Mesenchymal stem cell (in vitro differentiated cells and primary cell): ENCODE results near the gene CCNK.

ENCODE experiments used
- DNase-seq: peaks from one replicate; pipeline ENCODE4 v3.0.0-alpha.2; 2013
- H2AFZ ChIP-seq: one replicate; pipeline ENCODE4 v1.6.1; 2013; ENCODE audit warnings: low read depth, mild to moderate bottlenecking, control low read depth, inconsistent platforms, low read length, moderate library complexity
- H2AK5ac ChIP-seq: 2 replicates; pipeline ENCODE4 v1.6.1; 2013; ENCODE audit warnings: low read length, moderate library complexity, mild to moderate bottlenecking, inconsistent platforms; ENCODE audit not compliant: severe bottlenecking
- H2BK120ac ChIP-seq: one replicate; pipeline ENCODE4 v1.6.1; 2013; ENCODE audit warnings: low read depth, mild to moderate bottlenecking, inconsistent platforms, low read length, moderate library complexity
- H2BK12ac ChIP-seq, 2 experiments: one replicate each; pipeline ENCODE4 v1.6.1; 2013; ENCODE audit warnings: inconsistent platforms in 2 of 2, low read length in 2 of 2, mild to moderate bottlenecking in 2 of 2, moderate library complexity in 2 of 2, control low read depth in 1 of 2
- H2BK15ac ChIP-seq: one replicate; pipeline ENCODE4 v1.6.1; 2013; ENCODE audit warnings: mild to moderate bottlenecking, low read depth, inconsistent platforms; ENCODE audit not compliant: poor library complexity, severe bottlenecking
- H2BK5ac ChIP-seq: 2 replicates; pipeline ENCODE4 v1.6.1; 2013; ENCODE audit warnings: low read depth, mild to moderate bottlenecking, low read length, control low read depth, inconsistent platforms; ENCODE audit not compliant: poor library complexity, severe bottlenecking
- H3K14ac ChIP-seq, 2 experiments: one replicate each; pipeline ENCODE4 v1.6.1; 2013; ENCODE audit warnings: inconsistent platforms in 2 of 2, low read length in 2 of 2, control low read depth in 1 of 2, mild to moderate bottlenecking in 1 of 2, moderate library complexity in 1 of 2
- H3K18ac ChIP-seq, 2 experiments: one replicate each; pipeline ENCODE4 v1.6.1; 2013; ENCODE audit warnings: inconsistent platforms in 2 of 2, low read length in 2 of 2, control low read depth in 1 of 2, low read depth in 1 of 2, mild to moderate bottlenecking in 1 of 2
- H3K23ac ChIP-seq, 2 experiments: one replicate each; pipeline ENCODE4 v1.6.1; 2013; ENCODE audit warnings: inconsistent platforms in 2 of 2, low read length in 2 of 2, mild to moderate bottlenecking in 2 of 2, moderate library complexity in 2 of 2, control low read depth in 1 of 2
- H3K27ac ChIP-seq: 2 replicates; pipeline ENCODE4 v1.5.1; 2013; ENCODE audit warnings: mild to moderate bottlenecking, moderate library complexity, low read length, control low read depth, inconsistent platforms; ENCODE audit not compliant: poor library complexity, severe bottlenecking
- H3K27me3 ChIP-seq, 2 experiments: 2 replicates each; pipeline versions ENCODE4 v1.6.1 to v1.7.0; 2013; ENCODE audit warnings: low read length in 2 of 2, mild to moderate bottlenecking in 2 of 2, moderate library complexity in 2 of 2, control low read depth in 1 of 2, inconsistent platforms in 1 of 2; ENCODE audit not compliant: control insufficient read depth in 1 of 2, insufficient read depth in 1 of 2
- H3K36me3 ChIP-seq, 2 experiments: 2 replicates each; pipeline versions ENCODE4 v1.6.1 to v1.7.0; 2013; ENCODE audit warnings: low read length in 2 of 2, control low read depth in 1 of 2, inconsistent platforms in 1 of 2, low read depth in 1 of 2, mild to moderate bottlenecking in 1 of 2; ENCODE audit not compliant: insufficient read depth in 2 of 2, control insufficient read depth in 1 of 2
- H3K4ac ChIP-seq, 2 experiments: one replicate each; pipeline ENCODE4 v1.6.1; 2013; ENCODE audit warnings: inconsistent platforms in 2 of 2, low read length in 2 of 2, mild to moderate bottlenecking in 2 of 2, moderate library complexity in 2 of 2, control low read depth in 1 of 2, low read depth in 1 of 2
- H3K4me1 ChIP-seq: 2 replicates; pipeline ENCODE4 v1.6.1; 2013; ENCODE audit warnings: low read depth, low read length, control low read depth; ENCODE audit not compliant: control insufficient read depth, insufficient read depth
- H3K4me2 ChIP-seq: 2 replicates; pipeline ENCODE4 v1.6.1; 2013; ENCODE audit warnings: low read length, mild to moderate bottlenecking, inconsistent platforms; ENCODE audit not compliant: poor library complexity, severe bottlenecking
- H3K4me3 ChIP-seq, 2 experiments: 2 replicates each; pipeline versions ENCODE4 v1.5.1 to v1.7.0; 2013; ENCODE audit warnings: low read length in 2 of 2, mild to moderate bottlenecking in 2 of 2, control low read depth in 1 of 2, low read depth in 1 of 2; ENCODE audit not compliant: insufficient read depth in 1 of 2
- H3K79me1 ChIP-seq: replicated peaks from 2 replicates; pipeline ENCODE4 v1.6.1; 2013; ENCODE audit warnings: mild to moderate bottlenecking, control low read depth, low read length, inconsistent platforms; ENCODE audit not compliant: poor library complexity, severe bottlenecking
- H3K9ac ChIP-seq: 2 replicates; pipeline ENCODE4 v1.7.0; 2013; ENCODE audit warnings: mild to moderate bottlenecking, low read length, moderate library complexity
- H3K9me3 ChIP-seq: 2 replicates; pipeline ENCODE4 v1.7.0; 2013; ENCODE audit warnings: mild to moderate bottlenecking, low read length; ENCODE audit not compliant: control insufficient read depth
- H4K8ac ChIP-seq: one replicate; pipeline ENCODE4 v1.6.1; 2013; ENCODE audit warnings: inconsistent platforms, mild to moderate bottlenecking, low read length, moderate library complexity
- H4K91ac ChIP-seq: one replicate; pipeline ENCODE4 v1.6.1; 2013; ENCODE audit warnings: mild to moderate bottlenecking, low read length, inconsistent platforms
- WGBS: methylation state at CpG from one replicate; pipeline ENCODE4 v1.1.7; 2013; ENCODE audit warnings: mixed read lengths; 5-methylcytosine and 5-hydroxymethylcytosine counted together

The CCNK gene

GRCh38 chr14:99460793-99461192, 20.4 kb upstream of the CCNK start:
- no peak overlapping the region for H3K9ac ChIP-seq
- H3K36me3 ChIP-seq = peaks cover 23 to 86% of the 10 kb centered on the region in 2 experiments
- H2AK5ac ChIP-seq = no peak overlapping the region
- H2BK5ac ChIP-seq = no peak overlapping the region
- H3K4me2 ChIP-seq = no peak overlapping the region
- no peak overlapping the region for H2AFZ ChIP-seq
- H4K8ac ChIP-seq = no peak overlapping the region
- no peaks in the 10 kb centered on the region for H3K27me3 ChIP-seq
- H3K14ac ChIP-seq = no peak overlapping the region
- no peak overlapping the region for H3K27ac ChIP-seq
- no peaks in the 10 kb centered on the region for H3K4me1 ChIP-seq
- no peak overlapping the region for H3K4me3 ChIP-seq
- H3K9me3 ChIP-seq = no peaks in the 10 kb centered on the region
- no peak for DNase-seq
- no peak overlapping the region for H3K4ac ChIP-seq
- no peak overlapping the region for H3K18ac ChIP-seq
- H2BK12ac ChIP-seq = no peak overlapping the region
- no peak overlapping the region for H2BK15ac ChIP-seq
- H4K91ac ChIP-seq = no peak overlapping the region
- WGBS = 95% methylated on average over 3 of the region's 3 CpGs
- H3K23ac ChIP-seq = no peak overlapping the region
- H2BK120ac ChIP-seq = no peak overlapping the region
- H3K79me1 ChIP-seq = peaks cover 36% of the 10 kb centered on the region

DNA sequence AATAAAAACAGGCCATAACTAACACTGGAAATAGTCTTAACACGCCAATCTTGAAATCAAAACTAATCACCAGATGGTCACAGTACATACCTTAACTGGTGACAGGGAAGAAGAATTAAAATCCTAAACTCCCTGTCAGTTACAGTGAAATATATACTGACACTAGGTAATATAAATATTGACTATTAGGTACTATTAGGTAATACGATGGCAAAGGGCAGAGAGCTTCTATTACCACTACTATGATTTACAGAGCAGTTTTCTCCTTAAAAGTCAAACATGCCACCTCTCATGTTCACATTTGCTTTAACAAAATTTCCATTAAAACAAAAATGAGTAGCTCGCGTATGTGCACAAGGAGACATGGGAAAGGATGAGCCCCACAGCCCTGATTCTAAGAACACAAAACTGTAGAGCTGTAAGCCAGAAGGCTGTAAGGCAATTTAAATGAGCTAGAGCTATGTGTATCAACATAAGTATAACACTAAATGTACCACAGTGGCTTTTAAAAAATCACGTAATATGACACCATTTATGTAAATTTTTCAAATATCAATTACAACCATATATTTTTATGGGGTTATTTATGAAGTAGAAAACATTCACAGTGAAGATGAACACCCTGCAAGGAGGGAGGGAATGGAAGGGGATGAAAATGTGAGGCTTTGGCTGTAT, 19.7 kb upstream of the CCNK start:
- no peak overlapping the region for H3K14ac ChIP-seq
- H2BK120ac ChIP-seq = no peak overlapping the region
- H2BK12ac ChIP-seq = no peak overlapping the region
- H3K4me2 ChIP-seq = no peak overlapping the region
- no peak overlapping the region for H2BK5ac ChIP-seq
- H3K9me3 ChIP-seq = no peaks in the 10 kb centered on the region
- peaks cover 4% of the 10 kb centered on the region for H3K4me1 ChIP-seq
- no peak overlapping the region for H3K23ac ChIP-seq
- no peak overlapping the region for H3K18ac ChIP-seq
- H3K27me3 ChIP-seq = no peaks in the 10 kb centered on the region
- H2AK5ac ChIP-seq = no peak overlapping the region
- WGBS = 97% methylated on average over 4 of the region's 5 CpGs
- no peak overlapping the region for H4K8ac ChIP-seq
- H2AFZ ChIP-seq = no peak overlapping the region
- no peak overlapping the region for H3K4me3 ChIP-seq
- H2BK15ac ChIP-seq = no peak overlapping the region
- H3K79me1 ChIP-seq = peaks cover 41% of the 10 kb centered on the region
- no peak overlapping the region for H3K4ac ChIP-seq
- no peak for DNase-seq
- no peak overlapping the region for H4K91ac ChIP-seq
- H3K9ac ChIP-seq = no peak overlapping the region
- peaks cover 23 to 80% of the 10 kb centered on the region in 2 experiments for H3K36me3 ChIP-seq
- no peak overlapping the region for H3K27ac ChIP-seq

- H2AK5ac ChIP-seq = no peak overlapping the region
- no peak overlapping the region for H2BK5ac ChIP-seq
- no peak for DNase-seq
- no peak overlapping the region for H3K9ac ChIP-seq
- H2AFZ ChIP-seq = no peak overlapping the region
- no peak overlapping the region for H3K4me3 ChIP-seq
- no peak overlapping the region for H3K14ac ChIP-seq
- H3K4me1 ChIP-seq = peaks cover 6% of the 10 kb centered on the region
- H2BK12ac ChIP-seq = no peak overlapping the region
- H3K4ac ChIP-seq = no peak overlapping the region
- H2BK15ac ChIP-seq = no peak overlapping the region
- H3K9me3 ChIP-seq = no peaks in the 10 kb centered on the region
- 100% methylated on average over 5 of the region's 6 CpGs for WGBS
- H4K8ac ChIP-seq = no peak overlapping the region
- H3K36me3 ChIP-seq = peaks cover 23 to 74% of the 10 kb centered on the region in 2 experiments
- H3K79me1 ChIP-seq = peaks cover 40% of the 10 kb centered on the region
- no peak overlapping the region for H3K27ac ChIP-seq
- H4K91ac ChIP-seq = no peak overlapping the region
- no peak overlapping the region for H2BK120ac ChIP-seq
- no peak overlapping the region for H3K4me2 ChIP-seq
- no peaks in the 10 kb centered on the region for H3K27me3 ChIP-seq
- no peak overlapping the region for H3K23ac ChIP-seq
- H3K18ac ChIP-seq = no peak overlapping the region
Observed at GRCh38 chr14:99462210-99462609, 19.0 kb upstream of the CCNK start.

DNA sequence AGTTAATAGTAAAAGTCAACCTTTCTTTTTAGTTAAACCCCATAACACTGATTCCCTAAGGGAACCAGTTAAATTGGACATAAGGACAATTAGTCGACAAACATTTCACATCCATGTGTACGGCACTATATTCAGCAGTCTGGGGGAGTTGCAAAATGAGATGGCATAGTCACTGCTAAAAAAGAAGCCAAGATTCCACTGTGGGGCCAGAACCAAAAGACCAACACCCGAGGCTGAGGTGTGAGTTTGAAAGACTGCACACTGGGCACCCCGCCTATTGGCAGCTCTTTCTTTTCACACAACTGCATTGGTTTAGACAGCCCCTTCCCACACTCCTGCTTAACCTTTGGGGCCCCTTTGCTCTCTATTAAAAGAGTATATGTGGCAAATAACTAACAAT, 17.2 kb upstream of the CCNK start:
- H3K14ac ChIP-seq = no peak overlapping the region
- no peak overlapping the region for H3K9ac ChIP-seq
- no peak overlapping the region for H3K4me2 ChIP-seq
- H2AK5ac ChIP-seq = no peak overlapping the region
- peaks cover 15% of the 10 kb centered on the region for H3K4me1 ChIP-seq
- peak overlapping the region; percentile 36 for H4K8ac ChIP-seq
- no peak for DNase-seq
- no peak overlapping the region for H3K4me3 ChIP-seq
- peaks cover 45% of the 10 kb centered on the region for H3K79me1 ChIP-seq
- no peak overlapping the region for H4K91ac ChIP-seq
- no peak overlapping the region for H2BK15ac ChIP-seq
- H2BK12ac ChIP-seq = no peak overlapping the region
- H3K27me3 ChIP-seq = no peaks in the 10 kb centered on the region
- no peak overlapping the region for H3K23ac ChIP-seq
- H3K27ac ChIP-seq = no peak overlapping the region
- no peak overlapping the region for H3K18ac ChIP-seq
- H3K4ac ChIP-seq = no peak overlapping the region
- H2AFZ ChIP-seq = no peak overlapping the region
- no peak overlapping the region for H2BK5ac ChIP-seq
- 87% methylated on average over 4 of the region's 4 CpGs for WGBS
- no peak overlapping the region for H2BK120ac ChIP-seq
- peaks cover 20 to 61% of the 10 kb centered on the region in 2 experiments for H3K36me3 ChIP-seq
- no peaks in the 10 kb centered on the region for H3K9me3 ChIP-seq
